ENCODE data around the gene IFI30. TPM values are rescaled to one million over a fixed set of nuclear protein-coding genes. Genes with fewer than 3 reads are reported as not detected.

Gene IFI30
- total and polyA plus RNA-seq, 2 experiments from 2014 or later, result 27.4 to 34.4 TPM

DNA sequence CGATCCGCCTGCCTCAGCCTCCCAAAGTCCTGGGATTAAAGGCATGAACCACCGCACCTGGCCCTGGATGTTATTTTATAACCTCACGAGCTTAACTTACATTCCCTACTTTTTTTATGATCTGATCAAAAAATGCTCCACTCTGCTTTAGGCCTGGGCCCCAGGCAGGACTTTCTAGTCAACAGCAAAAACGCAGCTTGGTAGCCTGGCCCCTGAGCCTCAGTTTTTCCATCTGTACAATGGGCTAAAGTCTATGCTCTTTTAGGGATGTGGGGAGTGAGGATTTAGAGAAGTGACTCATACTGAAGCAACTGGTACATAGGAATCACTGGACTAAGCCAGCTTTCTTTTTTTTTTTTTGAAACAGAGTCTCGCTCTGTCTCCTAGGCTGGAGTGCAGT is 32.6 kb upstream of the IFI30 start (continued):
- TF ChIP-seq, protein P1, sequence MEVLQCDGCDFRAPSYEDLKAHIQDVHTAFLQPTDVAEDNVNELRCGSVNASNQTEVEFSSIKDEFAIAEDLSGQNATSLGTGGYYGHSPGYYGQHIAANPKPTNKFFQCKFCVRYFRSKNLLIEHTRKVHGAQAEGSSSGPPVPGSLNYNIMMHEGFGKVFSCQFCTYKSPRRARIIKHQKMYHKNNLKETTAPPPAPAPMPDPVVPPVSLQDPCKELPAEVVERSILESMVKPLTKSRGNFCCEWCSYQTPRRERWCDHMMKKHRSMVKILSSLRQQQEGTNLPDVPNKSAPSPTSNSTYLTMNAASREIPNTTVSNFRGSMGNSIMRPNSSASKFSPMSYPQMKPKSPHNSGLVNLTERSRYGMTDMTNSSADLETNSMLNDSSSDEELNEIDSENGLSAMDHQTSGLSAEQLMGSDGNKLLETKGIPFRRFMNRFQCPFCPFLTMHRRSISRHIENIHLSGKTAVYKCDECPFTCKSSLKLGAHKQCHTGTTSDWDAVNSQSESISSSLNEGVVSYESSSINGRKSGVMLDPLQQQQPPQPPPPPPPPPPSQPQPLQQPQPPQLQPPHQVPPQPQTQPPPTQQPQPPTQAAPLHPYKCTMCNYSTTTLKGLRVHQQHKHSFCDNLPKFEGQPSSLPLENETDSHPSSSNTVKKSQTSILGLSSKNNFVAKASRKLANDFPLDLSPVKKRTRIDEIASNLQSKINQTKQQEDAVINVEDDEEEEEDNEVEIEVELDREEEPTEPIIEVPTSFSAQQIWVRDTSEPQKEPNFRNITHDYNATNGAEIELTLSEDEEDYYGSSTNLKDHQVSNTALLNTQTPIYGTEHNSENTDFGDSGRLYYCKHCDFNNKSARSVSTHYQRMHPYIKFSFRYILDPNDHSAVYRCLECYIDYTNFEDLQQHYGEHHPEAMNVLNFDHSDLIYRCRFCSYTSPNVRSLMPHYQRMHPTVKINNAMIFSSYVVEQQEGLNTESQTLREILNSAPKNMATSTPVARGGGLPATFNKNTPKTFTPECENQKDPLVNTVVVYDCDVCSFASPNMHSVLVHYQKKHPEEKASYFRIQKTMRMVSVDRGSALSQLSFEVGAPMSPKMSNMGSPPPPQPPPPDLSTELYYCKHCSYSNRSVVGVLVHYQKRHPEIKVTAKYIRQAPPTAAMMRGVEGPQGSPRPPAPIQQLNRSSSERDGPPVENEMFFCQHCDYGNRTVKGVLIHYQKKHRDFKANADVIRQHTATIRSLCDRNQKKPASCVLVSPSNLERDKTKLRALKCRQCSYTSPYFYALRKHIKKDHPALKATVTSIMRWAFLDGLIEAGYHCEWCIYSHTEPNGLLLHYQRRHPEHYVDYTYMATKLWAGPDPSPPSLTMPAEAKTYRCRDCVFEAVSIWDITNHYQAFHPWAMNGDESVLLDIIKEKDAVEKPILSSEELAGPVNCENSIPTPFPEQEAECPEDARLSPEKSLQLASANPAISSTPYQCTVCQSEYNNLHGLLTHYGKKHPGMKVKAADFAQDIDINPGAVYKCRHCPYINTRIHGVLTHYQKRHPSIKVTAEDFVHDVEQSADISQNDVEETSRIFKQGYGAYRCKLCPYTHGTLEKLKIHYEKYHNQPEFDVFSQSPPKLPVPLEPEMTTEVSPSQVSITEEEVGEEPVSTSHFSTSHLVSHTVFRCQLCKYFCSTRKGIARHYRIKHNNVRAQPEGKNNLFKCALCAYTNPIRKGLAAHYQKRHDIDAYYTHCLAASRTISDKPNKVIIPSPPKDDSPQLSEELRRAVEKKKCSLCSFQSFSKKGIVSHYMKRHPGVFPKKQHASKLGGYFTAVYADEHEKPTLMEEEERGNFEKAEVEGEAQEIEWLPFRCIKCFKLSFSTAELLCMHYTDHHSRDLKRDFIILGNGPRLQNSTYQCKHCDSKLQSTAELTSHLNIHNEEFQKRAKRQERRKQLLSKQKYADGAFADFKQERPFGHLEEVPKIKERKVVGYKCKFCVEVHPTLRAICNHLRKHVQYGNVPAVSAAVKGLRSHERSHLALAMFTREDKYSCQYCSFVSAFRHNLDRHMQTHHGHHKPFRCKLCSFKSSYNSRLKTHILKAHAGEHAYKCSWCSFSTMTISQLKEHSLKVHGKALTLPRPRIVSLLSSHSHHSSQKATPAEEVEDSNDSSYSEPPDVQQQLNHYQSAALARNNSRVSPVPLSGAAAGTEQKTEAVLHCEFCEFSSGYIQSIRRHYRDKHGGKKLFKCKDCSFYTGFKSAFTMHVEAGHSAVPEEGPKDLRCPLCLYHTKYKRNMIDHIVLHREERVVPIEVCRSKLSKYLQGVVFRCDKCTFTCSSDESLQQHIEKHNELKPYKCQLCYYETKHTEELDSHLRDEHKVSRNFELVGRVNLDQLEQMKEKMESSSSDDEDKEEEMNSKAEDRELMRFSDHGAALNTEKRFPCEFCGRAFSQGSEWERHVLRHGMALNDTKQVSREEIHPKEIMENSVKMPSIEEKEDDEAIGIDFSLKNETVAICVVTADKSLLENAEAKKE (CRISPR knock-in tag; IDR thresholded peaks at IDR 0.05), result no peak
- TF ChIP-seq CREB1 (CRISPR knock-in tag; IDR thresholded peaks at IDR 0.05; ENCODE audit: low read depth) (no peak), EZH2phosphoT487 (IDR thresholded peaks at IDR 0.05; ENCODE audit: unreplicated experiment) (no peak), POLR2AphosphoS5 (IDR thresholded peaks at IDR 0.05; ENCODE audit: low read depth) (no peak), EZH2 (IDR thresholded peaks at IDR 0.05; ENCODE audit: low read depth, unreplicated experiment) (no peak), JUNB (IDR thresholded peaks at IDR 0.05; ENCODE audit: unreplicated experiment) (no peak), NANOG (IDR thresholded peaks at IDR 0.05; ENCODE audit: borderline replicate concordance) (no peak), STAT1 (IDR thresholded peaks at IDR 0.05; ENCODE audit: unreplicated experiment) (no peak)
- TF ChIP-seq, protein P2, sequence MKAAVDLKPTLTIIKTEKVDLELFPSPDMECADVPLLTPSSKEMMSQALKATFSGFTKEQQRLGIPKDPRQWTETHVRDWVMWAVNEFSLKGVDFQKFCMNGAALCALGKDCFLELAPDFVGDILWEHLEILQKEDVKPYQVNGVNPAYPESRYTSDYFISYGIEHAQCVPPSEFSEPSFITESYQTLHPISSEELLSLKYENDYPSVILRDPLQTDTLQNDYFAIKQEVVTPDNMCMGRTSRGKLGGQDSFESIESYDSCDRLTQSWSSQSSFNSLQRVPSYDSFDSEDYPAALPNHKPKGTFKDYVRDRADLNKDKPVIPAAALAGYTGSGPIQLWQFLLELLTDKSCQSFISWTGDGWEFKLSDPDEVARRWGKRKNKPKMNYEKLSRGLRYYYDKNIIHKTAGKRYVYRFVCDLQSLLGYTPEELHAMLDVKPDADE (IDR thresholded peaks at IDR 0.05), result no peak
- TF ChIP-seq, protein P3, sequence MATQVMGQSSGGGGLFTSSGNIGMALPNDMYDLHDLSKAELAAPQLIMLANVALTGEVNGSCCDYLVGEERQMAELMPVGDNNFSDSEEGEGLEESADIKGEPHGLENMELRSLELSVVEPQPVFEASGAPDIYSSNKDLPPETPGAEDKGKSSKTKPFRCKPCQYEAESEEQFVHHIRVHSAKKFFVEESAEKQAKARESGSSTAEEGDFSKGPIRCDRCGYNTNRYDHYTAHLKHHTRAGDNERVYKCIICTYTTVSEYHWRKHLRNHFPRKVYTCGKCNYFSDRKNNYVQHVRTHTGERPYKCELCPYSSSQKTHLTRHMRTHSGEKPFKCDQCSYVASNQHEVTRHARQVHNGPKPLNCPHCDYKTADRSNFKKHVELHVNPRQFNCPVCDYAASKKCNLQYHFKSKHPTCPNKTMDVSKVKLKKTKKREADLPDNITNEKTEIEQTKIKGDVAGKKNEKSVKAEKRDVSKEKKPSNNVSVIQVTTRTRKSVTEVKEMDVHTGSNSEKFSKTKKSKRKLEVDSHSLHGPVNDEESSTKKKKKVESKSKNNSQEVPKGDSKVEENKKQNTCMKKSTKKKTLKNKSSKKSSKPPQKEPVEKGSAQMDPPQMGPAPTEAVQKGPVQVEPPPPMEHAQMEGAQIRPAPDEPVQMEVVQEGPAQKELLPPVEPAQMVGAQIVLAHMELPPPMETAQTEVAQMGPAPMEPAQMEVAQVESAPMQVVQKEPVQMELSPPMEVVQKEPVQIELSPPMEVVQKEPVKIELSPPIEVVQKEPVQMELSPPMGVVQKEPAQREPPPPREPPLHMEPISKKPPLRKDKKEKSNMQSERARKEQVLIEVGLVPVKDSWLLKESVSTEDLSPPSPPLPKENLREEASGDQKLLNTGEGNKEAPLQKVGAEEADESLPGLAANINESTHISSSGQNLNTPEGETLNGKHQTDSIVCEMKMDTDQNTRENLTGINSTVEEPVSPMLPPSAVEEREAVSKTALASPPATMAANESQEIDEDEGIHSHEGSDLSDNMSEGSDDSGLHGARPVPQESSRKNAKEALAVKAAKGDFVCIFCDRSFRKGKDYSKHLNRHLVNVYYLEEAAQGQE (IDR thresholded peaks at IDR 0.05; ENCODE audit: unreplicated experiment), result no peak

Data from GM23338 (cell line).